Peyer's patch (tissue), 4 donors: ENCODE measurements around the gene POPDC2. TPM values are rescaled to one million over a fixed set of nuclear protein-coding genes. Genes with fewer than 3 reads are reported as not detected.

Experiments
- DNase-seq, 3 donors: peaks; one replicate each; pipeline ENCODE4 v3.0.0-alpha.2; 2017 to 2019
- H3K27ac ChIP-seq, 4 donors: fragments of 200-600 bp; sonication (generic); one replicate each; pipeline ENCODE4 v1.5.1; 2016 to 2019
- H3K27me3 ChIP-seq, 2 donors: fragments of 200-600 bp; sonication (generic); one replicate each; pipeline ENCODE4 v1.5.1; 2019
- H3K36me3 ChIP-seq, 3 donors: fragments of 200-600 bp; sonication (generic); one replicate each; pipeline ENCODE4 v1.5.1; 2016 to 2019
- H3K4me1 ChIP-seq, 4 donors: fragments of 200-600 bp; sonication (generic); one replicate each; pipeline ENCODE4 v1.5.1; 2016 to 2019
- H3K4me3 ChIP-seq, 4 donors: fragments of 200-600 bp; sonication (generic); 1 replicate in 3 of 4; 2 replicates in 1 of 4; pipeline ENCODE4 v1.5.1; 2016 to 2019; ENCODE audit warnings: mild to moderate bottlenecking in 1 of 4
- H3K9me3 ChIP-seq, 4 donors: fragments of 200-600 bp; sonication (generic); one replicate each; pipeline ENCODE4 v1.5.1; 2016 to 2019; ENCODE audit warnings: mild to moderate bottlenecking in 1 of 4
- CTCF ChIP-seq, 6 experiments: fragments of 450-650 bp in 4 of 6; fragments of 200-600 bp in 2 of 6; sonication (generic) in 1 of 6; IDR thresholded peaks; one replicate each; pipeline ENCODE4 v1.5.1; 2017 to 2019; ENCODE audit warnings: antibody characterized with exemption in 6 of 6, mild to moderate bottlenecking in 3 of 6, moderate library complexity in 1 of 6
- POLR2A ChIP-seq, 2 donors: fragments of 450-650 bp; IDR thresholded peaks; one replicate each; pipeline ENCODE4 v1.5.1; 2017; ENCODE audit warnings: antibody characterized with exemption in 2 of 2, mild to moderate bottlenecking in 2 of 2, moderate library complexity in 2 of 2
- total RNA-seq, 4 donors: library from RNA; depleted of rRNA; stranded (reverse); fragments of >200 nt; gene quantifications; one replicate each; pipeline ENCODE4 v1.1.0, GENCODE V29; 2016

The POPDC2 gene
- total RNA-seq, 4 donors from 2014 or later = 3.0 to 8.3 (median 6.3) TPM

GRCh38 chr3:119642746-119643473 is 17.5 kb downstream of the POPDC2 start:
- Histone ChIP-seq H3K9me3 (no peaks in the 10 kb centered on the region), H3K4me3 (no peak overlapping the region), H3K36me3 (no peaks in the 10 kb centered on the region), H3K27ac (peak overlapping the region in 3 of 4 donors; percentile 15 to 54 (median 33)), H3K4me1 (no peaks in the 10 kb centered on the region), H3K27me3 (no peaks in the 10 kb centered on the region)
- DNase-seq = no peak
- TF ChIP-seq POLR2A (IDR thresholded peaks at IDR 0.05) = no peak
- no peak for TF ChIP-seq CTCF (IDR thresholded peaks at IDR 0.05)

- DNase-seq = no peak
- H3K4me3 ChIP-seq = no peak overlapping the region
- H3K27ac ChIP-seq = no peak overlapping the region
- no peaks in the 10 kb centered on the region for H3K4me1 ChIP-seq
- no peaks in the 10 kb centered on the region for H3K9me3 ChIP-seq
- TF ChIP-seq CTCF (IDR thresholded peaks at IDR 0.05) (no peak), POLR2A (IDR thresholded peaks at IDR 0.05) (no peak)
- no peaks in the 10 kb centered on the region for H3K27me3 ChIP-seq
- H3K36me3 ChIP-seq = no peaks in the 10 kb centered on the region
Observed at GRCh38 chr3:119641416-119641815, 19.0 kb downstream of the POPDC2 start.

- Histone ChIP-seq H3K4me3 (no peak overlapping the region), H3K9me3 (no peaks in the 10 kb centered on the region), H3K27ac (peak overlapping the region in 1 of 4 donors; percentile 76), H3K4me1 (no peaks in the 10 kb centered on the region), H3K36me3 (no peaks in the 10 kb centered on the region), H3K27me3 (no peaks in the 10 kb centered on the region)
- no peak for DNase-seq
- TF ChIP-seq POLR2A (IDR thresholded peaks at IDR 0.05) (no peak), CTCF (IDR thresholded peaks at IDR 0.05) (no peak)
Observed at GRCh38 chr3:119639494-119640350, 20.7 kb downstream of the POPDC2 start.

GRCh38 chr3:119637679-119638477 is 22.5 kb downstream of the POPDC2 start:
- H3K27ac ChIP-seq = peak overlapping the region; percentile 60 to 80 (median 70)

More at GRCh38 chr3:119637679-119638477, 22.5 kb downstream of the POPDC2 start:
- no peaks in the 10 kb centered on the region for H3K9me3 ChIP-seq
- H3K4me1 ChIP-seq = no peaks in the 10 kb centered on the region
- no peaks in the 10 kb centered on the region for H3K27me3 ChIP-seq
- TF ChIP-seq POLR2A (IDR thresholded peaks at IDR 0.05) = no peak
- TF ChIP-seq CTCF (IDR thresholded peaks at IDR 0.05) = no peak
- H3K4me3 ChIP-seq = peak overlapping the region in 1 of 4 donors; percentile 9
- no peaks in the 10 kb centered on the region for H3K36me3 ChIP-seq
- no peak for DNase-seq
